H1 (cell line): ENCODE data around the gene SLC6A3. TPM values are rescaled to one million over a fixed set of nuclear protein-coding genes. Genes with fewer than 3 reads are reported as not detected.

Source experiments
- CTCF ChIA-PET: fragments of 300-600 bp; sonication (Branson Sonifier 250); formaldehyde crosslinking; loops from one replicate; lab custom pipeline; 2021; ENCODE audit not compliant: partially characterized antibody; lab: Charles Lee
- POLR2A ChIA-PET: fragments of 300-600 bp; sonication (Branson Sonifier 250); formaldehyde crosslinking; loops from one replicate; lab custom pipeline; 2021; ENCODE audit warnings: inconsistent platforms; ENCODE audit not compliant: partially characterized antibody; lab: Charles Lee
- DNase-seq, 2 experiments: peaks; one replicate each; pipeline versions ENCODE4 v3.0.0 to v3.0.0-alpha.2; 2010 to 2022; ENCODE audit warnings: low spot score in 2 of 2, low read depth in 1 of 2, mixed read lengths in 1 of 2
- FAIRE-seq: peaks from 2 replicates; lab custom pipeline; 2011; peaks lifted over from hg19 to GRCh38; lab: Jason Lieb, UNC
- H2AFZ ChIP-seq: 2 replicates; pipeline ENCODE4 v1.8.1; 2012; ENCODE audit warnings: low read length, inconsistent platforms
- H2AK5ac ChIP-seq: 2 replicates; pipeline ENCODE4 v1.6.1; 2013; ENCODE audit warnings: low read depth, low read length
- H2BK120ac ChIP-seq: replicated peaks from 2 replicates; pipeline ENCODE3; 2013; ENCODE audit warnings: low read depth, low read length, inconsistent platforms
- H2BK12ac ChIP-seq: 2 replicates; pipeline ENCODE4 v1.6.1; 2013; ENCODE audit warnings: low read depth, low read length
- H2BK15ac ChIP-seq: 2 replicates; pipeline ENCODE4 v1.6.1; 2013; ENCODE audit warnings: low read length
- H2BK20ac ChIP-seq: 2 replicates; pipeline ENCODE4 v1.6.1; 2013; ENCODE audit warnings: low read length
- H2BK5ac ChIP-seq: 2 replicates; pipeline ENCODE4 v1.6.1; 2013; ENCODE audit warnings: low read depth, low read length
- H3K14ac ChIP-seq: 2 replicates; pipeline ENCODE4 v1.6.1; 2013; ENCODE audit warnings: inconsistent platforms; ENCODE audit not compliant: insufficient read length
- H3K18ac ChIP-seq: 2 replicates; pipeline ENCODE4 v1.6.1; 2013; ENCODE audit warnings: low read length; ENCODE audit errors: extremely low read depth
- H3K23ac ChIP-seq: 2 replicates; pipeline ENCODE4 v1.6.1; 2013; ENCODE audit warnings: inconsistent platforms; ENCODE audit not compliant: insufficient read length
- H3K23me2 ChIP-seq: 2 replicates; pipeline ENCODE4 v1.6.1; 2013; ENCODE audit warnings: low read depth, low read length
- H3K27ac ChIP-seq: 2 replicates; pipeline ENCODE4 v1.6.1; 2011; ENCODE audit warnings: low read depth, low read length, inconsistent platforms
- H3K27me3 ChIP-seq, 4 experiments: replicated peaks in 1 of 4; 1 replicate in 1 of 4; 2 replicates in 3 of 4; pipeline versions ENCODE4 v1.6.1 to v1.8.1; 2011 to 2013; ENCODE audit warnings: low read length in 3 of 4, mild to moderate bottlenecking in 3 of 4, inconsistent platforms in 2 of 4, mixed read lengths in 2 of 4, moderate library complexity in 1 of 4; ENCODE audit not compliant: control insufficient read depth in 3 of 4, insufficient read depth in 3 of 4; ENCODE audit errors: extremely low read depth in 1 of 4
- H3K36me3 ChIP-seq, 4 experiments: 2 replicates each; pipeline versions ENCODE4 v1.6.1 to v1.8.1; 2011 to 2013; ENCODE audit warnings: mild to moderate bottlenecking in 4 of 4, low read length in 3 of 4, moderate library complexity in 2 of 4, control low read depth in 1 of 4, inconsistent platforms in 1 of 4; ENCODE audit not compliant: insufficient read depth in 4 of 4, control insufficient read depth in 2 of 4
- H3K4ac ChIP-seq: replicated peaks from 2 replicates; pipeline ENCODE3; 2013; ENCODE audit warnings: low read length, low read depth, mixed read lengths, inconsistent platforms; ENCODE audit not compliant: insufficient read length
- H3K4me1 ChIP-seq, 4 experiments: replicated peaks in 1 of 4; 1 replicate in 1 of 4; 2 replicates in 3 of 4; pipeline versions ENCODE4 v1.6.1 to v1.8.1; 2011 to 2013; ENCODE audit warnings: low read length in 3 of 4, inconsistent platforms in 2 of 4, mixed read lengths in 1 of 4; ENCODE audit not compliant: insufficient read depth in 4 of 4, control insufficient read depth in 3 of 4
- H3K4me2 ChIP-seq, 2 experiments: 2 replicates each; pipeline versions ENCODE4 v1.6.1 to v1.8.1; 2011 to 2013; ENCODE audit warnings: low read depth in 2 of 2, low read length in 2 of 2, control low read depth in 1 of 2, inconsistent platforms in 1 of 2, mild to moderate bottlenecking in 1 of 2; ENCODE audit not compliant: insufficient read depth in 1 of 2
- H3K4me3 ChIP-seq, 4 experiments: fragments of 200-600, 300-600 bp in 1 of 4; sonication (generic), shearing (Covaris generic), sonication (Bioruptor Twin) in 1 of 4; 2 replicates each; pipeline versions ENCODE4 v1.5.1 to v1.8.1; 2011 to 2016; ENCODE audit warnings: low read length in 4 of 4, low read depth in 3 of 4, control low read depth in 2 of 4, inconsistent platforms in 2 of 4, mild to moderate bottlenecking in 2 of 4, mixed read lengths in 1 of 4, moderate library complexity in 1 of 4; ENCODE audit not compliant: insufficient read depth in 2 of 4; ENCODE audit errors: extremely low read depth in 1 of 4
- H3K56ac ChIP-seq: replicated peaks from 2 replicates; pipeline ENCODE3; 2013; ENCODE audit warnings: low read depth, mild to moderate bottlenecking, mixed read lengths, low read length, inconsistent platforms; ENCODE audit not compliant: insufficient read length
- H3K79me1 ChIP-seq: 2 replicates; pipeline ENCODE4 v1.6.1; 2013; ENCODE audit warnings: low read depth, low read length, control low read depth
- H3K79me2 ChIP-seq, 2 experiments: 2 replicates each; pipeline versions ENCODE4 v1.6.1 to v1.8.1; 2012 to 2013; ENCODE audit warnings: low read length in 2 of 2, mild to moderate bottlenecking in 2 of 2, inconsistent platforms in 1 of 2; ENCODE audit not compliant: insufficient read depth in 2 of 2, control insufficient read depth in 1 of 2
- H3K9ac ChIP-seq, 4 experiments: replicated peaks in 1 of 4; 1 replicate in 1 of 4; 2 replicates in 3 of 4; pipeline versions ENCODE4 v1.6.1 to v1.8.1; 2011 to 2013; ENCODE audit warnings: low read depth in 3 of 4, low read length in 3 of 4, control low read depth in 2 of 4, mild to moderate bottlenecking in 2 of 4, moderate library complexity in 2 of 4, inconsistent platforms in 1 of 4; ENCODE audit errors: extremely low read depth in 1 of 4
- H3K9me3 ChIP-seq, 2 experiments: 2 replicates each; pipeline versions ENCODE4 v1.6.1 to v1.8.1; 2012 to 2013; ENCODE audit warnings: mild to moderate bottlenecking in 2 of 2, moderate library complexity in 2 of 2, control low read depth in 1 of 2, inconsistent platforms in 1 of 2, low read depth in 1 of 2, low read length in 1 of 2, mixed read lengths in 1 of 2; ENCODE audit not compliant: insufficient read depth in 2 of 2
- H4K20me1 ChIP-seq, 2 experiments: replicated peaks in 1 of 2; 2 replicates each; pipeline versions ENCODE3 to v1.8.1; 2011 to 2013; ENCODE audit warnings: inconsistent platforms in 2 of 2, low read length in 2 of 2, mild to moderate bottlenecking in 1 of 2; ENCODE audit not compliant: insufficient read depth in 2 of 2, control insufficient read depth in 1 of 2
- H4K5ac ChIP-seq: 2 replicates; pipeline ENCODE4 v1.6.1; 2013; ENCODE audit warnings: low read length, low read depth, mixed read lengths, inconsistent platforms; ENCODE audit not compliant: insufficient read length
- H4K8ac ChIP-seq: 2 replicates; pipeline ENCODE4 v1.8.0; 2013; ENCODE audit warnings: mild to moderate bottlenecking, moderate library complexity, low read length, inconsistent platforms; ENCODE audit not compliant: insufficient read depth; ENCODE audit errors: extremely low read depth
- H4K91ac ChIP-seq: replicated peaks from 2 replicates; pipeline ENCODE3; 2013; ENCODE audit warnings: low read length, mixed read lengths, inconsistent platforms; ENCODE audit not compliant: insufficient read length
- BACH1 ChIP-seq: IDR thresholded peaks from 2 replicates; pipeline ENCODE4 v1.6.1; 2012; ENCODE audit warnings: low read length, improper control_type of control experiment
- CBX5 ChIP-seq: fragments of 300-800, 300-1000 bp; sonication (generic); IDR thresholded peaks from 2 replicates; pipeline ENCODE4 v1.7.1; 2016; ENCODE audit warnings: antibody characterized with exemption, low read length, low read depth
- YY1 ChIP-seq: IDR thresholded peaks from 2 replicates; pipeline ENCODE4 v1.6.1; 2011; ENCODE audit warnings: low read depth, mild to moderate bottlenecking, low read length
- whole genome bisulfite sequencing, 2 experiments: shearing (Covaris generic) in 1 of 2; methylation state at CpG; one replicate each; pipeline versions ENCODE4 v1.1.6 to v1.1.7; 2013 to 2015; ENCODE audit warnings: low lambda C conversion rate in 2 of 2, mixed read lengths in 2 of 2, inconsistent platforms in 1 of 2, low coverage in 1 of 2, missing lambda C conversion rate in 1 of 2; ENCODE audit not compliant: insufficient replicate concordance in 2 of 2, insufficient coverage in 1 of 2, insufficient read length in 1 of 2; ENCODE audit errors: extremely low coverage in 1 of 2, missing lambda C conversion rate in 1 of 2; 5-methylcytosine and 5-hydroxymethylcytosine counted together
- polyA plus RNA-seq, 7 experiments: library from polyadenylated mRNA; depleted of rRNA in 3 of 7; stranded (reverse) in 5 of 7; unstranded in 2 of 7; fragments of >200 nt in 5 of 7; fragments of 200-250 nt in 2 of 7; gene quantifications; 1 replicate in 5 of 7; 2 replicates in 1 of 7; 4 replicates in 1 of 7; pipeline versions ENCODE4 v1.2.1 to v1.2.3, GENCODE V29; 2011 to 2013; ENCODE audit warnings: missing spikeins in 2 of 7, mixed read lengths in 2 of 7
- total RNA-seq: library from RNA; stranded (reverse); fragmentation: NEBNext Ultra II Directional; extraction: Animal tissue kit (Norgen Biotek cat#: 25700); gene quantifications from 2 replicates; pipeline ENCODE4 v1.2.1, GENCODE V29; 2021

SLC6A3 gene
- total and polyA plus RNA-seq, 2 of the 8 experiments (the other 6 are each of a cell fraction or from before 2014, with no cell fraction given): 0.48 to 0.91 TPM

GRCh38 chr5:1480217-1480616 is 35.0 kb upstream of the SLC6A3 start:
- Histone ChIP-seq H4K8ac (no peak overlapping the region), H3K56ac (no peak overlapping the region), H3K79me2 (no peaks in the 10 kb centered on the region), H3K27ac (no peak overlapping the region; the same call in 1 of the 2 replicates), H3K9ac (no peak overlapping the region), H3K23me2 (no peaks in the 10 kb centered on the region), H4K5ac (no peak overlapping the region), H4K91ac (no peak overlapping the region), H3K23ac (no peak overlapping the region), H3K4me2 (no peak overlapping the region), H3K14ac (no peak overlapping the region), H2BK20ac (no peak overlapping the region), H3K4me3 (no peak overlapping the region), H2AK5ac (no peak overlapping the region), H2BK15ac (no peak overlapping the region), H3K18ac (no peak overlapping the region), H2BK5ac (no peak overlapping the region; the same call in 1 of the 2 replicates), H3K79me1 (no peaks in the 10 kb centered on the region), H2BK120ac (no peak overlapping the region), H2BK12ac (no peak overlapping the region), H3K4me1 (peaks cover 0 to 4% (median under 1%) of the 10 kb centered on the region in 4 experiments; a peak in 2 of 7 replicates), H2AFZ (no peak overlapping the region), H3K27me3 (no peaks in the 10 kb centered on the region), H4K20me1 (peaks cover 10 to 12% of the 10 kb centered on the region in 2 experiments), H3K9me3 (no peaks in the 10 kb centered on the region), H3K36me3 (peaks cover 27 to 51% (median 46%) of the 10 kb centered on the region in 4 experiments), H3K4ac (no peak overlapping the region)
- ChIA-PET POLR2A (interaction anchor here (0.6 to 2.5 kb wide), 9 partner anchors 12 to 340 kb away, joined by 3 to 8 read pairs (median 3); no protein-coding TSS in a partner anchor), CTCF (interaction anchor here (0.6 to 7.7 kb wide), 31 partner anchors 10 to 273 kb away, joined by 3 to 47 read pairs (median 5); no protein-coding TSS in a partner anchor)
- TF ChIP-seq YY1 (no peak), CBX5 (no peak), BACH1 (no peak)
- 80% methylated on average over 14 of the region's 14 CpGs; no CpG with 5 or more reads in 1 of the 2 experiments for WGBS, 2 experiments
- FAIRE-seq (no peak), DNase-seq (no peak)
